Astrocyte (in vitro differentiated cells and primary cell): ENCODE results near the gene NRIP1.

Experiments used
- EZH2 ChIP-seq: IDR thresholded peaks from 2 replicates; pipeline ENCODE4 v1.6.1; 2012; ENCODE audit warnings: mild to moderate bottlenecking, low read length, inconsistent platforms; ENCODE audit not compliant: insufficient read depth
- TF ChIP-seq, protein P1 (sequence below): IDR thresholded peaks from 2 replicates; pipeline ENCODE4 v1.5.1; 2011; ENCODE audit warnings: low read depth, mild to moderate bottlenecking, inconsistent platforms, low read length, moderate library complexity; ENCODE audit not compliant: insufficient read depth

DNA sequence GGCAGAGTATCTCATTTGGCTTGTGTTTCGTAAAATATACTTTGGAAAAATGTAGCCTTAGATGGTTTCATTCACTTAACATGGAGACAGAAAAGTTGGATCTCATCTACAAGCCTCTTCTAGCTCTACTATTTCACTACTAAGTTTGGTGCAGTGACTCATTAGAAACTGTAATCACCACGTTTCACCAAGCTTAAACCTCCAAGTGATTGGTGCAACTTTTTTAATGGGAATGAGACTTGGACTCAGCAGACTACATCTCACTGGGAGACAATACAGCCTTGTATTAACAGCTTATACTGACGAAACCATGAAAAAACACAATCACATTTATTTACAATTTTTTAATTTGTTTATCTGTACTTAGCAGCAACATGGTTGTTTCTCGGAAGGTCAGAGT is 29.9 kb upstream of the NRIP1 start:
- TF ChIP-seq, protein P1, sequence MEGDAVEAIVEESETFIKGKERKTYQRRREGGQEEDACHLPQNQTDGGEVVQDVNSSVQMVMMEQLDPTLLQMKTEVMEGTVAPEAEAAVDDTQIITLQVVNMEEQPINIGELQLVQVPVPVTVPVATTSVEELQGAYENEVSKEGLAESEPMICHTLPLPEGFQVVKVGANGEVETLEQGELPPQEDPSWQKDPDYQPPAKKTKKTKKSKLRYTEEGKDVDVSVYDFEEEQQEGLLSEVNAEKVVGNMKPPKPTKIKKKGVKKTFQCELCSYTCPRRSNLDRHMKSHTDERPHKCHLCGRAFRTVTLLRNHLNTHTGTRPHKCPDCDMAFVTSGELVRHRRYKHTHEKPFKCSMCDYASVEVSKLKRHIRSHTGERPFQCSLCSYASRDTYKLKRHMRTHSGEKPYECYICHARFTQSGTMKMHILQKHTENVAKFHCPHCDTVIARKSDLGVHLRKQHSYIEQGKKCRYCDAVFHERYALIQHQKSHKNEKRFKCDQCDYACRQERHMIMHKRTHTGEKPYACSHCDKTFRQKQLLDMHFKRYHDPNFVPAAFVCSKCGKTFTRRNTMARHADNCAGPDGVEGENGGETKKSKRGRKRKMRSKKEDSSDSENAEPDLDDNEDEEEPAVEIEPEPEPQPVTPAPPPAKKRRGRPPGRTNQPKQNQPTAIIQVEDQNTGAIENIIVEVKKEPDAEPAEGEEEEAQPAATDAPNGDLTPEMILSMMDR: no peak
- no peak for TF ChIP-seq EZH2
